CD14-positive monocyte (primary cell): ENCODE data around the gene ITPR3. TPM values are rescaled to one million over a fixed set of nuclear protein-coding genes. Genes with fewer than 3 reads are reported as not detected.
"Not testable (repeated sequence)": the region's sequence is repeated elsewhere in the genome, so short reads cannot be mapped to it uniquely, and the experiment has no call there.

Experiments used
- DNase-seq, 3 donors: peaks; one replicate each; pipeline ENCODE4 v3.0.0-alpha.2; 2011 to 2022
- H2AFZ ChIP-seq: 2 replicates; pipeline ENCODE4 v1.6.0; 2012; ENCODE audit warnings: mild to moderate bottlenecking, low read depth, low read length, inconsistent platforms; ENCODE audit not compliant: insufficient read depth, poor library complexity, severe bottlenecking
- H3K27ac ChIP-seq, 2 donors: 1 replicate in 1 of 2; 2 replicates in 1 of 2; pipeline ENCODE4 v1.5.1; 2012 to 2013; ENCODE audit warnings: low read length in 2 of 2, control low read depth in 1 of 2, inconsistent platforms in 1 of 2, low read depth in 1 of 2, mild to moderate bottlenecking in 1 of 2
- H3K27me3 ChIP-seq, 2 donors: one replicate each; pipeline versions ENCODE4 v1.6.0 to v1.6.1; 2011 to 2013; ENCODE audit warnings: low read length in 2 of 2; ENCODE audit not compliant: control insufficient read depth in 2 of 2, insufficient read depth in 2 of 2
- H3K36me3 ChIP-seq, 2 donors: replicated peaks in 1 of 2; 1 replicate in 1 of 2; 2 replicates in 1 of 2; pipeline versions ENCODE4 v1.5.1 to v1.6.1; 2012 to 2013; ENCODE audit warnings: low read length in 2 of 2, control low read depth in 1 of 2, inconsistent platforms in 1 of 2, mild to moderate bottlenecking in 1 of 2; ENCODE audit not compliant: insufficient read depth in 2 of 2, control insufficient read depth in 1 of 2
- H3K4me1 ChIP-seq, 2 donors: 1 replicate in 1 of 2; 2 replicates in 1 of 2; pipeline versions ENCODE4 v1.5.1 to v1.6.1; 2012 to 2013; ENCODE audit warnings: low read length in 2 of 2, control low read depth in 1 of 2, inconsistent platforms in 1 of 2, mild to moderate bottlenecking in 1 of 2, moderate library complexity in 1 of 2; ENCODE audit not compliant: insufficient read depth in 2 of 2, control insufficient read depth in 1 of 2
- H3K4me2 ChIP-seq: replicated peaks from 2 replicates; pipeline ENCODE3; 2012; ENCODE audit warnings: low read length, moderate library complexity, mild to moderate bottlenecking; ENCODE audit not compliant: poor library complexity, severe bottlenecking; ENCODE audit errors: extremely low read depth
- H3K4me3 ChIP-seq, 3 experiments: fragments of 200-600 bp in 1 of 3; sonication (generic) in 1 of 3; replicated peaks in 1 of 3; 1 replicate in 2 of 3; 2 replicates in 1 of 3; pipeline ENCODE4 v1.5.1; 2011 to 2013; ENCODE audit warnings: low read length in 3 of 3, mild to moderate bottlenecking in 3 of 3, control low read depth in 2 of 3, low read depth in 2 of 3, inconsistent platforms in 1 of 3, moderate library complexity in 1 of 3
- H3K79me2 ChIP-seq: 2 replicates; pipeline ENCODE4 v1.6.0; 2012; ENCODE audit warnings: mild to moderate bottlenecking, control low read depth, inconsistent platforms, low read length, moderate library complexity; ENCODE audit not compliant: insufficient read depth
- H3K9ac ChIP-seq: 2 replicates; pipeline ENCODE4 v1.6.0; 2017; ENCODE audit warnings: low read length, mild to moderate bottlenecking; ENCODE audit not compliant: insufficient read depth, poor library complexity, severe bottlenecking
- H3K9me3 ChIP-seq, 2 donors: replicated peaks in 1 of 2; 1 replicate in 1 of 2; 2 replicates in 1 of 2; pipeline versions ENCODE4 v1.5.1 to v1.6.1; 2012 to 2013; ENCODE audit warnings: low read length in 2 of 2, control low read depth in 1 of 2; ENCODE audit not compliant: control insufficient read depth in 1 of 2, insufficient read depth in 1 of 2
- H4K20me1 ChIP-seq: 2 replicates; pipeline ENCODE4 v1.6.0; 2012; ENCODE audit warnings: mild to moderate bottlenecking, low read length, control low read depth, moderate library complexity; ENCODE audit not compliant: insufficient read depth
- H3K27ac Mint-ChIP-seq, 7 donors: one replicate each; pipeline ENCODE4 v1.8.0; 2020; ENCODE audit warnings: mild to moderate bottlenecking in 7 of 7, mixed read lengths in 7 of 7, moderate library complexity in 6 of 7, inconsistent platforms in 2 of 7
- H3K27me3 Mint-ChIP-seq, 3 donors: one replicate each; pipeline ENCODE4 v1.8.0; 2021 to 2022; ENCODE audit warnings: low read depth in 3 of 3, mild to moderate bottlenecking in 3 of 3, mixed read lengths in 3 of 3, moderate library complexity in 3 of 3, inconsistent platforms in 1 of 3
- H3K36me3 Mint-ChIP-seq, 2 donors: one replicate each; pipeline ENCODE4 v1.8.0; 2020; ENCODE audit warnings: mixed read lengths in 2 of 2, inconsistent platforms in 1 of 2, mild to moderate bottlenecking in 1 of 2
- H3K4me1 Mint-ChIP-seq: one replicate; pipeline ENCODE4 v1.8.0; 2020; ENCODE audit warnings: mild to moderate bottlenecking, mixed read lengths
- H3K4me3 Mint-ChIP-seq, 2 donors: one replicate each; pipeline ENCODE4 v1.8.0; 2020; ENCODE audit warnings: mild to moderate bottlenecking in 2 of 2, mixed read lengths in 2 of 2, moderate library complexity in 1 of 2
- H3K9me3 Mint-ChIP-seq, 7 donors: one replicate each; pipeline ENCODE4 v1.8.0; 2020 to 2022; ENCODE audit warnings: mixed read lengths in 7 of 7, mild to moderate bottlenecking in 6 of 7, moderate library complexity in 6 of 7, inconsistent platforms in 2 of 7
- WGBS: methylation state at CpG from one replicate; pipeline ENCODE4 v1.1.5; 2013; ENCODE audit warnings: missing lambda C conversion rate; ENCODE audit not compliant: insufficient coverage; 5-methylcytosine and 5-hydroxymethylcytosine counted together
- intact Hi-C, 2 donors: fragments of 100-400 bp; cut with micrococcal nuclease; formaldehyde crosslinking; loops; one replicate each; pipeline versions ENCODE4 v1.15.0 to v1.15.1; 2023
- polyA plus RNA-seq, 3 donors: library from polyadenylated mRNA; depleted of rRNA in 1 of 3; unstranded in 2 of 3; stranded (reverse) in 1 of 3; fragments of 300-500 nt in 2 of 3; fragments of >200 nt in 1 of 3; fragmentation: Illumina TruSeq in 2 of 3; gene quantifications; 1 replicate in 2 of 3; 2 replicates in 1 of 3; pipeline ENCODE4 v1.2.3, GENCODE V29; 2012 to 2021
- TF ChIP-seq, protein P1 (sequence below): fragments of 200-600 bp; IDR thresholded peaks from one replicate; pipeline ENCODE4 v1.8.0; 2022; ENCODE audit warnings: antibody characterized with exemption, mild to moderate bottlenecking

Gene ITPR3
- polyA plus RNA-seq, 3 donors: 1.8 TPM; not detected in 2

DNA sequence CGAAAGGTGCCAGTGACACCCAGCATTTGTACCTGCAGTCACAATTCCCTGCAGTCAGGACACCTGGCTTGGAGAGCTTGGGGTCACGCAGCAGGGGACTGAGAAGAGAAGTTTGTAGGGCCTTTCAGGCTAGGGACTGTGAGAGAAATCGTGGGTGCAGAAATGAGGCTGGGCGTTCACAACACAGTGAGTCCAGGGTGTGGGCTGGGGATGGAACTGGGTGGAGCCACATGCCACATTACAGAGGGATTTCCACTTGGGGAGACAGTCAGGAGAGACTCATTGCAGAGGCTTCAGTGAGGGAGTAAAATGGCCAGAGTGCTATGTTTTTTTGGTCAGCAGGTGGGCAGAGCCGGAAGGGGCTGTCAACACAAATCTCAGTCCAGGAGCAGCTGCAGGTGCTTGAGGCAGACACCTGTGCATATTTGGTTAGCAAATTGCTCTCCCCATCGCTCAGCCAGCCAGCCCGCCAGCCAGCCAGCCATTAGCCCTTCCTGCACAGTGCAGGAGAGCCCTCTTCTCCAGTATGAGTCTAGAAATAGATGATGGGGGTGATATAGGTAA, 7.4 kb downstream of the ITPR3 start:
- peaks cover 8 to 12% of the 10 kb centered on the region in 2 donors for H3K4me1 ChIP-seq

DNA sequence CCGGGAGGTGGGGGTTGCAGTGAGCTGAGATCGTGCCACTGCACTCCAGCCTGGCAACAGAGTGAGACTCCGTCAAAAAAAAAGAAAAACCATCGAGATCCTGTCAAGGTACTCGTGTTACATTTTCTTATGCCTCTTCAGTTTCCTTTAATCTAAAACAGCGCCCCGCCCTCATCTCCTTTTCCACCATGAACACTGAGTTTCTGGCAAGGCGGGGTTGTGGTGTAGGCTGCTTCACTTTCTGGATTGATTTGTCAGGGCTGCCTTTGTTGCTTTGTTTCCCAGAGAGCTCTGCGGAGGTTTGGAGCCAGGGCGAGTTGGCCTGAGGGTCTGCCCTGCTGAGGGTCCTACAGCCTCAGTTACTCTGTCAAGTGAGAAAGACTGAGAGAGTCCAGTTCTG, 8.9 kb downstream of the ITPR3 start:
- no peak for DNase-seq
- H3K27ac Mint-ChIP-seq: no peak overlapping the region
- intact Hi-C loops: no loop called here

More for the DNA sequence above, 7.4 kb downstream of the ITPR3 start:
- Histone ChIP-seq H3K27ac (no peak overlapping the region), H3K9me3 (no peaks in the 10 kb centered on the region), H3K4me2 (no peak overlapping the region), H3K4me3 (no peak overlapping the region), H4K20me1 (no peaks in the 10 kb centered on the region), H3K27me3 (peaks cover 0 to 11% of the 10 kb centered on the region in 2 donors), H3K36me3 (no peaks in the 10 kb centered on the region), H3K9ac (no peak overlapping the region), H2AFZ (no peak overlapping the region), H3K79me2 (no peaks in the 10 kb centered on the region)
- Mint-ChIP-seq H3K36me3 (peaks cover 5 to 13% of the 10 kb centered on the region in 2 donors), H3K4me1 (peaks cover 17% of the 10 kb centered on the region), H3K27me3 (peaks cover 10 to 21% (median 18%) of the 10 kb centered on the region in 3 donors), H3K27ac (peak overlapping the region in 1 of 7 donors; percentile 33), H3K4me3 (no peak overlapping the region), H3K9me3 (peaks cover 0 to 8% (median 5%) of the 10 kb centered on the region in 7 donors)
- intact Hi-C loops: no loop called here
- TF ChIP-seq, protein P1, sequence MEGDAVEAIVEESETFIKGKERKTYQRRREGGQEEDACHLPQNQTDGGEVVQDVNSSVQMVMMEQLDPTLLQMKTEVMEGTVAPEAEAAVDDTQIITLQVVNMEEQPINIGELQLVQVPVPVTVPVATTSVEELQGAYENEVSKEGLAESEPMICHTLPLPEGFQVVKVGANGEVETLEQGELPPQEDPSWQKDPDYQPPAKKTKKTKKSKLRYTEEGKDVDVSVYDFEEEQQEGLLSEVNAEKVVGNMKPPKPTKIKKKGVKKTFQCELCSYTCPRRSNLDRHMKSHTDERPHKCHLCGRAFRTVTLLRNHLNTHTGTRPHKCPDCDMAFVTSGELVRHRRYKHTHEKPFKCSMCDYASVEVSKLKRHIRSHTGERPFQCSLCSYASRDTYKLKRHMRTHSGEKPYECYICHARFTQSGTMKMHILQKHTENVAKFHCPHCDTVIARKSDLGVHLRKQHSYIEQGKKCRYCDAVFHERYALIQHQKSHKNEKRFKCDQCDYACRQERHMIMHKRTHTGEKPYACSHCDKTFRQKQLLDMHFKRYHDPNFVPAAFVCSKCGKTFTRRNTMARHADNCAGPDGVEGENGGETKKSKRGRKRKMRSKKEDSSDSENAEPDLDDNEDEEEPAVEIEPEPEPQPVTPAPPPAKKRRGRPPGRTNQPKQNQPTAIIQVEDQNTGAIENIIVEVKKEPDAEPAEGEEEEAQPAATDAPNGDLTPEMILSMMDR: no peak
- no peak for DNase-seq
- 93% methylated on average over 6 of the region's 7 CpGs for WGBS

DNA sequence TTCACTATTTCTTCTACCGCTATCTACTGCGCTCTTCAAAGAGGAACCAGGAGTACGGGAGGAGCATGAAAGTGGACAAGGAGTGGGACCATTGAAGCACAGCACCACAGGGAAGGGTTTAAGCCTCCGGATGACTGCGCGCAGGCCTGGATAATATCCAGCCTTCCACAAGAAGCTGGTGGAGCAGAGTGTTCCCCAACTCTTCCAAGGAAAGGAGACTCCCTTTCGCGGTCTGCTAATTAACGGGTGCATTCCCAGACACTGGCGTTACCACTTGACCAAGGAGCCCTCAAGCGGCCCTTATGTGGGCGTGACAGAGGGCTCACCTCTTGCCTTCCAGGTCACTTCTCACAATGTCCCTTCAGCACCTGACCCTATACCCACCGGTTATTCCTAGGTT, 10.4 kb downstream of the ITPR3 start:
- H3K9ac ChIP-seq, H3K79me2 ChIP-seq: not testable (repeated sequence)

More for the DNA sequence above, 8.9 kb downstream of the ITPR3 start:
- peaks cover 15 to 21% of the 10 kb centered on the region in 2 donors for H3K4me1 ChIP-seq
- no peaks in the 10 kb centered on the region for H3K9me3 ChIP-seq
- peaks cover 0 to 15% (median 5%) of the 10 kb centered on the region in 7 donors for H3K9me3 Mint-ChIP-seq
- H2AFZ ChIP-seq: no peak overlapping the region
- H3K27ac ChIP-seq: no peak overlapping the region
- H3K4me3 ChIP-seq: no peak overlapping the region
- H3K27me3 Mint-ChIP-seq: peaks cover 22 to 29% (median 24%) of the 10 kb centered on the region in 3 donors
- H3K36me3 ChIP-seq: no peaks in the 10 kb centered on the region
- H3K4me2 ChIP-seq: no peak overlapping the region
- peaks cover 9 to 11% of the 10 kb centered on the region in 2 donors for H3K36me3 Mint-ChIP-seq
- no peaks in the 10 kb centered on the region for H3K79me2 ChIP-seq
- H4K20me1 ChIP-seq: no peaks in the 10 kb centered on the region
- H3K4me1 Mint-ChIP-seq: peaks cover 22% of the 10 kb centered on the region
- peaks cover 7 to 24% of the 10 kb centered on the region in 2 donors for H3K27me3 ChIP-seq
- TF ChIP-seq, protein P1: no peak
- no peak overlapping the region for H3K4me3 Mint-ChIP-seq
- no peak overlapping the region for H3K9ac ChIP-seq
- WGBS: 100% methylated on average over 3 of the region's 10 CpGs

More for the DNA sequence above, 10.4 kb downstream of the ITPR3 start:
- H3K4me2 ChIP-seq, H3K4me3 Mint-ChIP-seq, DNase-seq, H2AFZ ChIP-seq, intact Hi-C loops, H3K9me3 ChIP-seq, H4K20me1 ChIP-seq, H3K36me3 ChIP-seq, H3K27ac Mint-ChIP-seq, H3K4me3 ChIP-seq, H3K27ac ChIP-seq: not testable (repeated sequence)
- H3K9me3 Mint-ChIP-seq: peaks cover 2 to 15% (median 5%) of the 10 kb centered on the region in 7 donors
- peaks cover 9 to 14% of the 10 kb centered on the region in 2 donors for H3K36me3 Mint-ChIP-seq
- 93% methylated on average over 7 of the region's 13 CpGs for WGBS
- Histone ChIP-seq H3K27me3 (peaks cover 7 to 28% of the 10 kb centered on the region in 2 donors), H3K4me1 (peaks cover 15 to 21% of the 10 kb centered on the region in 2 donors)
- peaks cover 22% of the 10 kb centered on the region for H3K4me1 Mint-ChIP-seq
- peaks cover 31 to 38% (median 35%) of the 10 kb centered on the region in 3 donors for H3K27me3 Mint-ChIP-seq
